Esophagus squamous epithelium (tissue), 5 donors: ENCODE results near the gene DIAPH3. TPM values are rescaled to one million over a fixed set of nuclear protein-coding genes. Genes with fewer than 3 reads are reported as not detected.

Experiments used
- DNase-seq: peaks from one replicate; lab custom pipeline; 2025; lab: John Stamatoyannopoulos, UW
- H3K27ac ChIP-seq, 4 donors: fragments of 200-600 bp; sonication (generic); one replicate each; pipeline ENCODE4 v1.5.1; 2016 to 2019; ENCODE audit warnings: mild to moderate bottlenecking in 1 of 4
- H3K27me3 ChIP-seq, 4 donors: fragments of 200-600 bp; sonication (generic); 1 replicate in 3 of 4; 2 replicates in 1 of 4; pipeline versions ENCODE4 v1.5.1 to v1.6.0; 2017 to 2021; ENCODE audit warnings: antibody characterized with exemption in 1 of 4
- H3K36me3 ChIP-seq, 3 donors: fragments of 200-600 bp; sonication (generic); one replicate each; pipeline ENCODE4 v1.5.1; 2016 to 2019
- H3K4me1 ChIP-seq, 3 donors: fragments of 200-600 bp; sonication (generic); one replicate each; pipeline ENCODE4 v1.5.1; 2017 to 2019
- H3K4me3 ChIP-seq, 4 donors: fragments of 200-600 bp; sonication (generic); 1 replicate in 3 of 4; 2 replicates in 1 of 4; pipeline ENCODE4 v1.5.1; 2016 to 2019; ENCODE audit warnings: mild to moderate bottlenecking in 2 of 4, moderate library complexity in 1 of 4
- H3K9me3 ChIP-seq, 3 donors: fragments of 200-600 bp; sonication (generic); one replicate each; pipeline ENCODE4 v1.5.1; 2016 to 2019
- CTCF ChIP-seq, 6 experiments: fragments of 450-650 bp in 4 of 6; fragments of 200-600 bp in 2 of 6; sonication (generic) in 2 of 6; IDR thresholded peaks; one replicate each; pipeline ENCODE4 v1.5.1; 2016 to 2019; ENCODE audit warnings: antibody characterized with exemption in 6 of 6, mild to moderate bottlenecking in 4 of 6, moderate library complexity in 4 of 6
- POLR2A ChIP-seq, 4 donors: fragments of 450-650 bp; IDR thresholded peaks; one replicate each; pipeline ENCODE4 v1.6.1; 2017; ENCODE audit warnings: antibody characterized with exemption in 4 of 4, mild to moderate bottlenecking in 4 of 4, moderate library complexity in 3 of 4
- WGBS, 2 donors: methylation state at CpG; one replicate each; pipeline ENCODE4 v1.1.5; 2018; 5-methylcytosine and 5-hydroxymethylcytosine counted together
- intact Hi-C: fragments of 100-400 bp; cut with DNase I; formaldehyde crosslinking; loops from one replicate; pipeline ENCODE4 v1.15.0; 2022
- total RNA-seq, 4 donors: library from RNA; depleted of rRNA; stranded (reverse); fragments of >200 nt; gene quantifications; one replicate each; pipeline ENCODE4 v1.1.0, GENCODE V29; 2016
- donor health status: DM: yes; HTN: yes; CAD: no.

Gene DIAPH3
- total RNA-seq, 4 donors from 2014 or later, result 2.2 to 11.1 (median 4.0) TPM

- 81 to 83% methylated on average over 2 of the region's 2 CpGs for WGBS, 2 donors
- TF ChIP-seq POLR2A (IDR thresholded peaks at IDR 0.05), result no peak
- Histone ChIP-seq H3K36me3 (no peaks in the 10 kb centered on the region), H3K9me3 (peaks cover 0 to 2% (median 0%) of the 10 kb centered on the region in 3 donors), H3K27ac (no peak overlapping the region), H3K4me3 (no peak overlapping the region), H3K27me3 (no peaks in the 10 kb centered on the region), H3K4me1 (no peaks in the 10 kb centered on the region)
- intact Hi-C loops, result no loop called here
- DNase-seq, result no peak
Observed at GRCh38 chr13:59951011-59951410, 212.7 kb downstream of the DIAPH3 start.

GRCh38 chr13:59950266-59950665 is 213.5 kb downstream of the DIAPH3 start:
- Histone ChIP-seq H3K4me1 (no peaks in the 10 kb centered on the region), H3K27me3 (no peaks in the 10 kb centered on the region), H3K27ac (no peak overlapping the region), H3K9me3 (no peaks in the 10 kb centered on the region), H3K4me3 (no peak overlapping the region), H3K36me3 (no peaks in the 10 kb centered on the region)
- intact Hi-C loops, result no loop called here
- WGBS, 2 donors, result 84 to 85% methylated on average over 2 of the region's 2 CpGs
- TF ChIP-seq POLR2A (IDR thresholded peaks at IDR 0.05), result no peak
- TF ChIP-seq CTCF (IDR thresholded peaks at IDR 0.05), result no peak
- DNase-seq, result no peak

GRCh38 chr13:59948686-59949085 is 215.0 kb downstream of the DIAPH3 start:
- TF ChIP-seq CTCF (IDR thresholded peaks at IDR 0.05), result no peak
- TF ChIP-seq POLR2A (IDR thresholded peaks at IDR 0.05), result no peak
- no peaks in the 10 kb centered on the region for H3K36me3 ChIP-seq
- no peak overlapping the region for H3K4me3 ChIP-seq
- H3K27ac ChIP-seq, result no peak overlapping the region
- intact Hi-C loops, result no loop called here
- DNase-seq, result no peak
- H3K9me3 ChIP-seq, result no peaks in the 10 kb centered on the region
- no peaks in the 10 kb centered on the region for H3K4me1 ChIP-seq
- H3K27me3 ChIP-seq, result no peaks in the 10 kb centered on the region

- Histone ChIP-seq H3K9me3 (no peaks in the 10 kb centered on the region), H3K4me1 (no peaks in the 10 kb centered on the region), H3K27me3 (no peaks in the 10 kb centered on the region), H3K36me3 (no peaks in the 10 kb centered on the region), H3K27ac (no peak overlapping the region), H3K4me3 (no peak overlapping the region)
- 83 to 87% methylated on average over 4 of the region's 4 CpGs for WGBS, 2 donors
- intact Hi-C loops, result no loop called here
- no peak for TF ChIP-seq CTCF (IDR thresholded peaks at IDR 0.05)
- DNase-seq, result no peak
Observed at GRCh38 chr13:59946944-59947343, 216.8 kb downstream of the DIAPH3 start.

GRCh38 chr13:59931621-59932020 is 232.1 kb downstream of the DIAPH3 start:
- Histone ChIP-seq H3K9me3 (peaks cover 0 to 6% (median 0%) of the 10 kb centered on the region in 3 donors), H3K36me3 (no peaks in the 10 kb centered on the region), H3K4me3 (no peak overlapping the region), H3K4me1 (no peaks in the 10 kb centered on the region), H3K27me3 (no peaks in the 10 kb centered on the region), H3K27ac (no peak overlapping the region)
- TF ChIP-seq CTCF (IDR thresholded peaks at IDR 0.05), result no peak
- no peak for TF ChIP-seq POLR2A (IDR thresholded peaks at IDR 0.05)
- intact Hi-C loops, result no loop called here
- DNase-seq, result no peak
- WGBS, 2 donors, result 11 to 13% methylated on average over 1 of the region's 1 CpG

- intact Hi-C loops, result no loop called here
- H3K27me3 ChIP-seq, result no peaks in the 10 kb centered on the region
- 96 to 100% methylated on average over 1 of the region's 1 CpG for WGBS, 2 donors
- H3K4me3 ChIP-seq, result no peak overlapping the region
- TF ChIP-seq CTCF (IDR thresholded peaks at IDR 0.05) (no peak), POLR2A (IDR thresholded peaks at IDR 0.05) (no peak)
- peaks cover 0 to 6% (median 0%) of the 10 kb centered on the region in 3 donors for H3K9me3 ChIP-seq
- no peak for DNase-seq
- no peak overlapping the region for H3K27ac ChIP-seq
- no peaks in the 10 kb centered on the region for H3K4me1 ChIP-seq
- no peaks in the 10 kb centered on the region for H3K36me3 ChIP-seq
Observed at GRCh38 chr13:59924256-59924655, 239.5 kb downstream of the DIAPH3 start.
